SH-SY5Y (cell line): ENCODE data around the gene GPR152.

ENCODE experiments used
- GATA2 ChIP-seq: IDR thresholded peaks from 2 replicates; pipeline ENCODE4 v1.6.1; 2011; ENCODE audit warnings: mild to moderate bottlenecking, low read depth, low read length
- GATA3 ChIP-seq: IDR thresholded peaks from 2 replicates; pipeline ENCODE4 v1.6.1; 2011; ENCODE audit warnings: low read depth, mild to moderate bottlenecking, low read length, moderate library complexity

DNA sequence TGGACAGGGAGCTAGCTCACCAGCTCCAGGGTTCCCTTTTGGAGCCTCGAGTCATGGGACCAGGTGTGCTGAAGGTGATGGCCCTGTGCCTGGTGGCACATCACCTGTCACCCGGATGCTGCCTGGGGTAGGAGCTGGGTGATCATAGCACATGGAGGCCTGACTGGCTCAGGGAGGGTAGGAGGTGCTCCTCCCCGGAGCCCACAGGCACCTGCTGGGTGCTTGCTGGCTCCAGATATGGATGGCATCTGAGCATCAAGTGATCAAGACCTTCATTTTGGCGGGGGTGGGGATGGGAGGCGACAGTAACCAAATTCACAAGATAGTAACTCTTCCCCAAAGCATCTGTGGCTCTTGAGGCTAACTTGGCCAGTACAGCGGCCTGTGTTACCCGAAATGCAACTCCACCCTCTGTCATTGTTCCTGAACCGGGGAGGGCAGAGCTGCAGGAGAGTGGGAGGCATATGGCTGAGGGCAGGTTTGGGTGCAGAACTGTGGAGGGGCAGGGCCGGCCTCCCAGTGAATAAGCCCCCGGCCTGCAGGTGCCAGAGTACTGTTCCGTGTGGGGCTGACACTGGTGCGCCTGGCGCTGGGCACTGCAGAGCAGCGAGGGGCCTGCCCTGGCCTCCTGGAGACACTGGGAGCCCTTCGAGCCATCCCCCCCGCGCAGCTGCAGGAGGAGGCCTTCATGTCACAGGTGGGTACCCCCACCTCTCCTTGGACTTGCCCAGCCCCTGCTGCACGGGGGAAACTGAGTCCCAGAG, 43.9 kb downstream of the GPR152 start:
- TF ChIP-seq GATA2 (no peak), GATA3 (no peak)
